ENCODE measurements around the gene MMP24.
A peak's percentile ranks its signal among the peaks of the same experiment; 100 is the strongest.
"Not testable (repeated sequence)": the region's sequence is repeated elsewhere in the genome, so short reads cannot be mapped to it uniquely, and the experiment has no call there.

The MMP24 gene

DNA sequence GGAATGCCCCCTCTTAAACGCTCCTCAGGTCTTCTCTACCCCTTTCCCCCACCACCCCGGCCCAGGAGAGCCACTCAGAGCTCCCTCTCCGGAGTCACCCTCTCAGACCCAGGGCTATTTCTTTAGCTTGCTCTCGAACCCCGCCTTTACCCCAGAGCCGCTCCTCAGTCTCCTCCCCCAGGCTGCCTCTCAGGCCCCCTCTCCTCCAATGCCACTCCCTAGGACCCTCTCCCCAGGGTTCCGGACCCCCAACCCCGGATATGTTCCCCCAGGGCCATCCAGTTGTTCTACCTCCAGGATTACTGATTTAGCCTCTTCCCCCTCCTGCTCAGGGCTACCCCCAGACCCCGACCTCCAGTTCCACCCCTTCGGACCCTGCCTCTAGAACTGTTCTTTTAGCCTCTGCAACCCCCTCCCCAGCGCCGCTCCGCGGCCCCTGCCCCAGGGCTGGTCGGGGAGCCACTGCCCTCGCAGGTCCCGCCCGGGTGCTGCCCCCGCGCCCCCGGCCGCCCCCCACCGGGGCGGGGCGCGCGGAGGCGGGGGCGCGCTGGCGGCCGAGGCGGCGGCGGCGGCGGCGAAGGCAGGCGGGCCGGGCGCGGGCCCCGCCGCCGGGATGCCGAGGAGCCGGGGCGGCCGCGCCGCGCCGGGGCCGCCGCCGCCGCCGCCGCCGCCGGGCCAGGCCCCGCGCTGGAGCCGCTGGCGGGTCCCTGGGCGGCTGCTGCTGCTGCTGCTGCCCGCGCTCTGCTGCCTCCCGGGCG, at the start of gene MMP24:
TSS of gene MMP24 (plus strand) at position 565 of the 758 bp plus-strand sequence. CDS start at position 614, 49 bp downstream.
- peak; percentile 3 for DNase-seq

DNA sequence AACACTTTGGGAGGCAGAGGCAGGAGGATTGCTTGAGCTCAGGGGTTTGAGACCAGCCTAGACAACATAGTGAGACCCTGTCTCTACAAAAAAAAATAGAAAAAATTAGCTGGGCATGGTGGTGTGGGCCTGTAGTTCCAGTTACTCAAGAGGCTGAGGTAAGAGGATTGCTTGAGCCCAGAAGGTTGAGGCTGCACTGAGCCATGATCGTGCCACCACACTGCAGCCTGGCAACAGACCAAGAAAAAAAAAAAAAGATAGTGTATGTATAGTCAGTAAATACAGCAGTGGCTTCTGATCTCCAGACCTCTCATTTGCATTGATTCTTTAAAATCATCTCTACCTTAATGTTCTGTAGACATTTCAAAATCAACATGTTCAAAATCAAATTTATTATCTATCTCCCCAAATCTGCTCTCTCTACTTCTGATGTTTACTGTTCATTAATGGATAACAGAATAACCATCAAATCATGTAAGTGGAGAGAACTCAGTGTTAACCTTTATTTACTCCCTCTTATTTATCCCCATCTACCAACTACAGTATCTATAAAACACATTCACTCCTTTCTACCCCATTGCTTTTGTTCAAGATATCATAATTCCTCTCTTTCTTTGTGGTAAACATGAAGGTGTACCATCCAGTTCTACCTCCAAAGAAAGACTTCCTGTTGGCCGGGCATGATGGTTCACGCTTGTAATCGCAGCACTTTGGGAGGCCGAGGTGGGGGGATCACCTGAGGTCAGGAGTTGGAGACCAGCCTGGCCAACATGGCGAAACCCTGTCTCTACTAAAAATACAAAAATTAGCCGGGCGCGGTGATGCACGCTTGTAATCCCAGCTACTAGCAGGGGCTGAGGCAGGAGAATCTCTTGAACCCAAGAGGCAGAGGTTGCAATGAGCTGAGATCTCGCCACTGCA, 46.9 kb upstream of the MMP24 start:
- no peak for DNase-seq

DNA sequence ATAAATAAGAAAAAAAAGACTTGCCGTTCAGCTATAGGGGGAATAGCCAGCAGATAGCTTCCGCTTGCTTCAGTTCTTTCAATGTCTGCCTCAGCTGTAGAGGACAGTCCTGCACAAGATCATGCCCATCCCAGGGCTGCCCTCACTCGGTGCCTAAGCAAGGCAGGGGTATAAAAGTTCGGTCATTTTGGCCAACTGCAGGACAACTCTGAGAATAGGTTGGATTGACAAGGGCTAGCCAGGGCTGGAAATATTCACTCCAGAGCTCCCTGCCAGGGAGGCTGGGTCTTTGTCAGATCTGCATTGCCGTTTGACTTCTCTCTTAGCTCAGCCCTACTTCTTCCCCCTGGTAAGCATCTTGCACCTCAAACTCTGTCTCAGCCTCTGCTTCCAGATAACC, 46.2 kb upstream of the MMP24 start:
- no peak for DNase-seq

- no peak for DNase-seq
Observed at GRCh38 chr20:35181731-35182130, 44.8 kb upstream of the MMP24 start.

- not testable (repeated sequence) for DNase-seq
Observed at GRCh38 chr20:35186691-35187289, 39.7 kb upstream of the MMP24 start.

DNA sequence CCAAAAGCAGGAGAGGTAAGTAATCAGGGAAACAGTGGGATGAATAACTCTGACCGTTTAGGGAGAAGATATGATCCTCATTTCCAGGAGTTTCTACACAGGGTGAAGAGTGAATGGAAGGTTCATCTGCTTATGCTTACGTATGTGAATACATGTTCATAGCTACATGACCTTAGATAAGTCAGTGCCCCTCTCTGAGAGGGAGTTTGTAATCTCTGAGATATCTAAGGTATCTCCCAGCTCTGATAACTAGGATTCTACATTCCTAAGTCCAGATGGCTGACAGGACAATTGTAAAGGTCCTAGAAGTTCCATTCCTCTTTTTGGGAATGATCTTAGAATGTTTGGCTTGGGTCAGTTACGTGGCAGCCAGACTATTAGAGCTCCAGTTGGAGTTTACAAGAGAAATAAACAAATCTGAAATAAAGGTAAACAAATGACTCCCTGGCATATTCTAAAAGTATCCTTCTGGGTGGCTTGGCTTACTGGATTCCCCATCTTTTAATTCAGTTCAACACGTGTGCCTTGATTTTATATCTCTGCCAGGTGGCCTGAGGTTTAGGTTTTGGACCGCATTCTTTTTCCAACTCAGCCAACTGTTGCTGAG, 38.8 kb upstream of the MMP24 start:
- DNase-seq, result no peak

DNA sequence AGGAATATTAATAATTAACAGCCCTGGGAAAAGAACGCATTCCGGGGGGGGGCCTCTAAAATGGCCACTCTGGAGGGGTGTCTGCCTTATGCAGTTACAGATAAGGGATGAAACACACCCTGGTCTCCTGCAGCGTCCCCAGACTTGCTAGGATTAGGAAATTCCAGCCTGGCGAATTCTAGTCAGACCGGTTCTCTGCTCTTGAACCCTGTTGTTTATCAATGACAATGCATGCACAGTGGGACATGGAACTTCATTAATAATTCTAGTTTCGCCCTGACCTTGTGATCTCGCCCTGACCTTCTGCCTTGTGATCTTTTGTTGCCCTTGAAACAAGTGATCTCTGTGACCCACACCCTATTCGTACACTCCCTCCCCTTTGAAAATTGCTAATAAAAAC, 37.3 kb upstream of the MMP24 start:
- DNase-seq, result not testable (repeated sequence)

- DNase-seq, result no peak
Observed at GRCh38 chr20:35190556-35190955, 35.9 kb upstream of the MMP24 start.

- DNase-seq, result no peak
Observed at GRCh38 chr20:35191419-35192117, 34.9 kb upstream of the MMP24 start.

GRCh38 chr20:35192118-35192872, 34.2 kb upstream of the MMP24 start:
- DNase-seq, result no peak

DNA sequence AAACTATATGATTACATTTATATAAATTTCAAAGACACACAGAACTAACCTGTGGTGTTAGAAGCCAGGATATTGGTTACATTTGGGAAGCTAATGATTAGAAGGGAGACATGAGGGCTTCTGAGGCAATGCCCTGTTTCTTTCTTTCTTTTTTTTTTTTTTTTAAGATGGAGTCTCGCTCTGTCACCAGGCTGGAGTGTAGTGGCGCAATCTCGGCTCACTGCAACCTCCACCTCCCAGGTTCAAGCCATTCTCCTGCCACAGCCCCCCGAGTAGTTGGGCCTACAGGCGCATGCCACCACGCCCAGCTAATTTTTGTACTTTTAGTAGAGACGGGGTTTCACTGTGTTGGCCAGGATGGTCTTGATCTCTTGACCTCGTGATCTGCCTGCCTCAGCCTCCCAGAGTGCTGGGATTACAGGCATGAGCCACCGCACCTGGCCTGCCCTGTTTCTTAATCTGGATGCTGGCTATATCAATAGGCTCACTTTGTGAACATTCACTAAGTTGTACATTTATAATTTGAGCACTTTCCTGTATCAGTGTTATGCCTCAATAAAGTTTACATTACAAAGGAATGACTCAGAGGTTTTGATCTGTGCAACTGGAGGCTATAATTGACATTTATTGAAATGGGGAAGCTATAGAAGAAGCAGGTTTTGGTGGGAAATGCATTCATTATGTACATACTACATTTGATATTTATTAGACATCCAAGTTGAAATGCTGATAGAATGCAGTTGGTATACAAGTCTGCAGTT, 33.3 kb upstream of the MMP24 start:
- not testable (repeated sequence) for DNase-seq

DNA sequence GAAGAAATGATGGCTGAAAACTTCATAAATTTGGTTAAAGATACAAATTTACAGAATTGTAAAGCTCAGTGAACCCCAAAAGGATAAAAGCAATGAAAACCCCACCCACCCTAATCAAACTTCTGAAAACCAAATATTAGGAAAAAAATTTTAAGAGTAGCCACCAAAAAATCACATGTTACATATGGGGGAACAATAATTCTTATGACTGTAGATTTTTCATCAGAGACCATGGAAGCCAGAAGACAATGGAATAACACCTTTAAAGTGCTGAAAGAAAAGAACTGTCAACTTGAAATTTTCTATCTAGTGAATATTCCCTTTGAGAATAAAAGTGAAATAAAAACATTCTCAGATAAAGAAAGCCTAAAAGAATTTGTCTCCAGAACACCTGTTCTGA, 30.2 kb upstream of the MMP24 start:
- no peak for DNase-seq

DNA sequence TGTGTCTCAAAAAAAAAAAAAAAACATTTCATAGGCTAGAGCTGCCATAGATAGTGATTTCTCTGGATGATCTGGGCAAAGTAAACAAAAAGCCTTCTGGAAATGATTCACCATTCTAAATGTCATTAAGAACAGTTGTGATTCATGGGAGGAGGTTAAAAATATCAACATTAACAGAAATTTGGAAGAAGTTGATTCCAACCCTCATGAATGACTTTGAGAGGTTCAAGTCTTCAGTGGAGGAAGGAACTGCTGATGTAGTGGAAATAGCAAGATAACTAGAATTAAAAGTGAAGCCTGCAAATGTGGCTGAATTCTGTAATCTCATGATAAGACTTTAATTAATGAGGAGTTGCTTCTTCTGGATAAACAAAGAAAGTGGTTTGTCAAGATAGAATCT, 26.8 kb upstream of the MMP24 start:
- no peak for DNase-seq

- DNase-seq, result no peak
Observed at GRCh38 chr20:35200267-35200666, 26.2 kb upstream of the MMP24 start.

DNA sequence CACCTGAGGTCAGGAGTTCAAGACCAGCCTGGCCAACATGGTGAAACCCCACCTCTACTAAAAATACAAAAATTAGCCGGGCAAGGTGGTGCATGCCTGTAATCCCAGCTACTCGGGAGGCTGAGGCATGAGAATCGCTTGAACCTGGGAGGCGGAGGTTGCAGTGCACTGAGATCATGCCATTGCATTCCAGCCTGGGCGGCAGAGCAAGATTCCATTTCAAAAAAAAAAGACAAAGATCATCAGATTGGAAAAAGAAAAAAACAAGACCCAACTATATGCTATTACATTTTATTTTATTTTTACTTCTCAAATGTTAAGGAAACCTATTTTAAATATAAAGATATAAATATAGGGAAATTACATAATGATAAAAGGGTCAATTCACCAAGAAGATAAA, 25.0 kb upstream of the MMP24 start:
- not testable (repeated sequence) for DNase-seq

- DNase-seq, result no peak
Observed at GRCh38 chr20:35206802-35207201, 19.7 kb upstream of the MMP24 start.

GRCh38 chr20:35207950-35208611, 18.4 kb upstream of the MMP24 start:
- DNase-seq, result peak; percentile 85

GRCh38 chr20:35215066-35215956, 11.2 kb upstream of the MMP24 start:
- no peak for DNase-seq

DNA sequence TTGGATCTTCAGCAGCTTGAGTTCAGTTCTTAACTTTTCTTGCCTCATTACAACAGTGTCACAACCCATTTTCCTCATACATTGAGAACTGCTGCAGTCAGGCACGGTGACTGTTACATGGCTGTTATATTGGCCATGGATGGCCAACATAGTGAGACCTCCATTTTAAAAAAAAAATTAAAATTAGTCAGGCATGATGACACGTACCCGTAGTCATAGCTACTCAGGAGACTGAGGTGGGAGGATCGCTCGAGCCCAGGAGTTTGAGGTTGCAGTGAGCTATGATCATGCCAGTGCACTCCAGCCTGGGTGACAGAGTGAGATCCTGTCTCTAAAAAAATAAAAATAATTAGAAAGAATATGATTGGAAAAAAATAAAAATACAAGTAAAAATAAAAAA, 9.9 kb upstream of the MMP24 start:
- no peak for DNase-seq
